Skin epidermis (tissue), 12 donors: ENCODE measurements around the gene DNPH1.

ENCODE experiments used
- H3K27ac ChIP-seq, 21 experiments: fragments of 200-600 bp; sonication (generic) in 11 of 21; one replicate each; pipeline ENCODE4 v1.5.0; 2020; ENCODE audit warnings: mild to moderate bottlenecking in 3 of 21, inconsistent platforms in 2 of 21, moderate library complexity in 2 of 21
- H3K4me3 ChIP-seq, 7 experiments: fragments of 200-600 bp; sonication (generic) in 2 of 7; one replicate each; pipeline ENCODE4 v1.5.0; 2020; ENCODE audit warnings: inconsistent platforms in 2 of 7, mild to moderate bottlenecking in 2 of 7, moderate library complexity in 1 of 7

The DNPH1 gene

DNA sequence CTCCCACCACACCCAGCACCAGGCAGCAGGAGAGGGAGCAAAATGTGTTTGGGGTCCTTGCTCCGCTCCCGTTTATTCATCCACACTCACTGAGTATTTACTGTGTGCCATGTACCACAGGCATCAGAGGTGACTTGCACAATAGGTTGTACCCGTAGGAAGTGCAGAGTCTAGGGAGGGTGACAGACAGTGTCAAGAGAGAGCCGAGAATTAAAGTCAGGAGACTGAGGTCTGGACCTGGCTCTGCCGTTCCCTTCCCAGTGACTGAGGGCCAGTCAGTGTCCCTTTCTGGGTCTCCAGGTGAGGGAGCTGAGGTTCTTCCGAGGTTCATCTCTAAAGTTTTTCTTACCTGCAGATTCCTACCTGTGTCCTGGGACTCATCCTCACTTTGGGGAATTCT, 36.3 kb upstream of the DNPH1 start:
- Histone ChIP-seq H3K27ac (no peak overlapping the region), H3K4me3 (no peak overlapping the region)

DNA sequence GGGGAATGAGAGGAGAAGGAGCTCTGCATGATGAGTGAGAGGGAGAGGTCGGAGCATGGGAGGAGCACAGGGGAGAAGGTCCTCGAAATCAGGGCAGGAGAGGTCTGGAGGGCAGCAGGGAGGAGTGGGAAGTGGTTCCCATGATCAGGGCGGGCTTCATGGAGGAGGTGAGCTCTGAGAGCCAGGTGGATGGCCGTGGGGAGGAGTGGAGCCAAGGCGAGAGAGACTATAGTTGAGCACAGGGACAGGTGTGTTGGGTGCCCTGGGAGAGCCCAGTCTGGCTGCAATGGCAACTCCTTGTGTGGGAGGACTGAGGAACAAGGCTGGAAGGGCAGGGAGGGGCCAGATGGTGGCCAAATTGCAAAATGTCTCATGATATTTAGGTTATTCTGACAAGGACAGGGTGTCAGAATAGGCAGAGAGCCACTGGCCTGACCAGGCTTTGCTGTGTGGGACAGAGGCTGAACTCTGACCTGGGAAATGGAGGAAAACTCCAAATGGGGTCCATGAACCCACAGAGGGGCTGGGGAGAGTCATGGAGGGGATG, 35.4 kb upstream of the DNPH1 start:
- Histone ChIP-seq H3K4me3 (no peak overlapping the region), H3K27ac (no peak overlapping the region)

DNA sequence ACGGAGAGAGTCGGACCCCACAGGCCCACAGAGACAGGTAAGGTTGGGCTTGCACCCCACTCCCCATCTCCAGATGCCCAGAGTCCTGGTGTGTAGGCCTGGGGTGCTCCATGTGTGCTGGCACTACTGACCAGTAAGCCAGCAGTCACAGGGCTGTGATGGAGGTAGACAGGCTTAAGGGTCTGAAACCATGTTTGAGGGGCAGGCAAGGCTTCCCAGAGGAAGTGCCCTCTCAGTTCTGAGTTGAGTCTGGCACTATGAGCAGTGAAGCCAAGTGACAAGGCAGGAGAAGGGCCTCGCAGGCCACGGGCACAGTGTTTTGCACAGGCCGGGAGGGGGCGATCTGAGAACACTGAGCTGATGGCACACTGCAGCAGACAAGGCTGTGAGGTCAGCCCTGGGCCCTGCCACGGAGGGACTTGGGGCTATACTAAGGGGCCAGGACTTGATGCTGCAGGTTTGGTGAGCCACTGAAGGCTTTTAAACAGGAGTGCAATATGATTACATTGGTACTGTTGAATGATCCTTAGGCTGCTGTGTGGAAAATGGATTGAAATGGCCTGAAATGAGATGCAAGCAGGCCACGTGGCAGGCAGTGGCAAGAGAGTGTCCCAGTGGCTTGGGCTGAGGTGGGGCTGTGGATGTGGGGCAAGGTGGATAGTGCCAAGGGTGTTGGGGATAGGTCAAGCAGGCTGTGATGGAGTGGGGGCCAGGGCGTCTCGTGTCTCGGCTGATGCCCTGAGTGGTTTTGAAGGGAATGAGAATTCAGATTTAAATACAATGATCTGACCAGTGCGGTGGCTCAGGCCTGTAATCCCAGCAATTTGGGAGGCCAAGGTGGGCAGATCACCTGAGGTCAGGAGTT, 34.3 kb upstream of the DNPH1 start:
- Histone ChIP-seq H3K4me3 (no peak overlapping the region), H3K27ac (no peak overlapping the region)

DNA sequence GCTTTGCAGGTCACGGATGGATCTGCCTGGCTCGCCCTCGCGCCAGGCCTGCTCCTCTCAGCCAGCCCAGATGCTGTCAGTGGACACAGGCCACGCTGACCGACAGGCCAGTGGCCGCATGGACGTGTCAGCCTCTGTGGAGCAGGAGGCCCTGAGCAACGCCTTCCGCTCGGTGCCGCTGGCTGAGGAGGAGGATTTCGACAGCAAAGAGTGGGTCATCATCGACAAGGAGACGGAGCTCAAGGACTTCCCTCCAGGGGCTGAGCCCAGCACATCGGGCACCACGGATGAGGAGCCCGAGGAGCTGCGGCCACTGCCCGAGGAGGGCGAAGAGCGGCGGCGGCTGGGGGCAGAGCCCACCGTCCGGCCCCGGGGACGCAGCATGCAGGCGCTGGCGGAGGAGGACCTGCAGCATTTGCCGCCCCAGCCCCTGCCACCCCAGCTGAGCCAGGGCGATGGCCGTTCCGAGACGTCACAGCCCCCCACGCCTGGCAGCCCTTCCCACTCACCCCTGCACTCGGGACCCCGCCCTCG, 33.6 kb upstream of the DNPH1 start:
- Histone ChIP-seq H3K27ac (no peak overlapping the region), H3K4me3 (no peak overlapping the region)

DNA sequence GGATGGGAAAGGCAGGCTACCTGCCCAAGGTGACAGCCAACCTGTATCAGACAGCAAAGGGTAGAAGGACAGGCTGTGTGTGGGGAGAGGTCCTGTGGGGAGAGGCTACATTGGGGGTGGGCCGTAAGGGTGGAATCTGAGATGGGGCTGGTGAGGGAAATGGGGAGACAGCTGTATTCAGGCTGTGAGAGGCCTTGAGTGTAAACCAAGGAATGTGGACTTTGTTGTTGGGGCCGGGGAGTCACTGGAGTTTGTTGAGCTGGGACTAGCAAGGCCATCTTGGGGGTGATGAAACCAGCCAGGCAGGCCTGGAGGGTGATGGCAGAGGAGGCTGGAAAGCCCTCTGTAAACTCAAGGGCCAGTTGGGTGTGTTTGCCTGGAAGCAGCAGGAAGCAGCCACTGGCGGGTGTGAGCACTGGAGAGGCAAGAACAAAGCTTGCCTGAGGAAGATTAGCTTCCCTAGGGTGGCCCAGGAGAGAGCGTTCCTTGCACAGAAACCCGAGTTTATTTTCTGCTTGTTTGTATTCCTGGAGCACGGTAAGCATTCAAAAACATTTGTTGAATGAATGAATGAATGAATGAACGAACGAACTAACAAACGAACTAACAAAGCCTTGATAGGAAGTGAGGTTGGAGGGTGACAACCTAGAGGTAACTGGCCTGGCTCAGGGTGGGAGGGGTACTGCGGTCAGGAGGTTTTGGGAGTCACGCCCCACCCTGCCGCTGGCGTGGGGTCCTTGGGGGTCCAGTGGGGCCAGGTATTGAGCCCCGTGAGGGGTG, 32.9 kb upstream of the DNPH1 start:
- H3K27ac ChIP-seq: no peak overlapping the region
- H3K4me3 ChIP-seq: no peak overlapping the region

DNA sequence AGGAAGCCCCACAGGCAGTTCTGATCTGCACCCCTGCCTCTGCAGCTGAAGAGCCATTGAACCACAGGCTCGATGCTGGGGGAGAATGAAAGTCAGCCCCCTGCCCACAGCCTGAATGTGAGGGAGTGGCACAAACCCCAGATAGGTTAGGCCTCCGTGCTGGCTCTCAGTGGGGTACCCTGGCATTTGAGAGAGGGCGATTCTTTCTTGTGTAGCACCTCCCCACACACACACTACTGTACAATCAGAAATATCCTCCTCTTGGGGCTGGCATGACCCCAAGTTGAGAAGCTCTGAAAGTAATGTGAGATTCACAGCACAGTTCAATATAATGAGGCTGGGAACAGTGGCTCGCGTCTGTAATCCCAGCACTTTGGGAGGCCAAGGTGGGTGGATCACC, 31.9 kb upstream of the DNPH1 start:
- no peak overlapping the region for H3K4me3 ChIP-seq

DNA sequence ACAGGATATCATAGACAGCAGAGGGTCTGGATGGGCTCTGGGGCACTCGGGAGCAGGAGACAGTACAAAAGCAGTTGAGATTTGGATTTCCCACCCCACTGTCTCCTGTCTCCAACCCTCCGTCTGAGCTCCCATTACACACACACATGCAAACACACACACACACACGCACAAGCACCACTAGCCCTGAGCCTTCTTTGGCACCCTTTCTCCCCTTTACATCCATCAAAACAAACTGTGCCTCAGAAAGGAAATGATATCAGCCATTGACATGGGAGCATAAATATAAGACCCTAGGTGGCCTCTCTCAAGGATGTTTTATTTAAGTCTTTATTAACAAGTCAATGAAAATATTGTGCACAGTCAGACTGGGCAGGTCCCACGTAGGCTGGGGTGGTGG, 31.5 kb upstream of the DNPH1 start:
- no peak overlapping the region for H3K27ac ChIP-seq
- H3K4me3 ChIP-seq: no peak overlapping the region

More for the DNA sequence above, 31.9 kb upstream of the DNPH1 start:
- H3K27ac ChIP-seq: no peak overlapping the region

DNA sequence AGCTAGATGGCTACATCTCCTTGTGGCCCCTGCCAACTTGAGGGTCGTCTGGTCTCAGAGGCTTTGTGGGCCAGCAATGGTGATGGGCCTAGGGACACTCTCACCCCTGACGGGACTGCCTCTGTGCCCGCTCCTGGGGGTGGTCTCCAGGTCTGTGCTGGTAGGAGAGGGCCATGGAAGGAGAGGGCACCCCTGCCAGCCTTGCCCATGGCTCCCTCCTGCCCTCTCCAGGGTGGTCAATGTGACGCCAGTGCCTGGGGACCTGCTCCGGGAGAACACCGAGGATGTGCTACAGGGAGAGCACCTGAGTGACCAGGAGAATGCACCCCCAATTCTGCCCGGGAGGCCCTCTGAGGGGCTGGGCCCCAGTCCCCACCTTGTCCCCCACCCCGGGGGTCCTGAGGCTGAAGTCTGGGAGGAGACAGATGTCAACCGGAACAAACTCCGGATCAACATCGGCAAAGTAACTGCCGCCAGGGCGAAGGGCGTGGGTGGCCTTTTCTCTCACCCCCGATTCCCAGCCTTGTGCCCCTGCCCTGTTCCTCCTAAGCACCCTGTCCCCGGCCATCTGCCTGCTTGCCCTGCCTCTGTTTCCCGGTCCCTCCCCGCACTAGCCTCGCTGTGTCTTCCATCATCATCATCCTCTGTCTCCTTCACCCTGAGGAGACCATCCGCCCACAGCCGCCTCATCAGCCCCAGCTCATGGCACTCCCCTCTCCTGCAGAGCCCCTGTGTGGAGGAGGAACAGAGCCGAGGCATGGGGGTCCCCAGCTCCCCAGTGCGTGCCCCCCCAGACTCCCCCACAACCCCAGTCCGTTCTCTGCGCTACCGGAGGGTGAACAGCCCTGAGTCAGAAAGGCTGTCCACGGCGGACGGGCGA, 29.8 kb upstream of the DNPH1 start:
- Histone ChIP-seq H3K4me3 (no peak overlapping the region), H3K27ac (no peak overlapping the region)

DNA sequence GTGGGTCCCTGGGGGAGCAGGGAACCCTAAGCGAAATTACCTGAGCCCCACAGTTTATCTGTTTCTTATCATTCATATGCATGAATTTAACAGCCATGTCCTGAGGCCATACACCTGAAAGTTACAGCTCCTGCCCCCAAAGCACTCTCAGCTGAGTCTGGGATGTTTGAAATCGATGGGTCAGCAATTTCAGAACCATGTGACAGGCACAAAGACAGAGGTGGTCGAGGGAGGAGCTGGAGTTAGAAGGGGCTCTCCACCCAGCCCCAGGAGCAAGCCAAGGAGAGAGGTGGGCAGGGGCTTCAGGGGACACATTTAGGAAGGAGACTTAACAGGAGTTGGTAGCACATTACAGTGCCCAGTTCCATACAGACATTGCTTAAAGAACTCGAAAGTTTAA, 28.9 kb upstream of the DNPH1 start:
- no peak overlapping the region for H3K27ac ChIP-seq

DNA sequence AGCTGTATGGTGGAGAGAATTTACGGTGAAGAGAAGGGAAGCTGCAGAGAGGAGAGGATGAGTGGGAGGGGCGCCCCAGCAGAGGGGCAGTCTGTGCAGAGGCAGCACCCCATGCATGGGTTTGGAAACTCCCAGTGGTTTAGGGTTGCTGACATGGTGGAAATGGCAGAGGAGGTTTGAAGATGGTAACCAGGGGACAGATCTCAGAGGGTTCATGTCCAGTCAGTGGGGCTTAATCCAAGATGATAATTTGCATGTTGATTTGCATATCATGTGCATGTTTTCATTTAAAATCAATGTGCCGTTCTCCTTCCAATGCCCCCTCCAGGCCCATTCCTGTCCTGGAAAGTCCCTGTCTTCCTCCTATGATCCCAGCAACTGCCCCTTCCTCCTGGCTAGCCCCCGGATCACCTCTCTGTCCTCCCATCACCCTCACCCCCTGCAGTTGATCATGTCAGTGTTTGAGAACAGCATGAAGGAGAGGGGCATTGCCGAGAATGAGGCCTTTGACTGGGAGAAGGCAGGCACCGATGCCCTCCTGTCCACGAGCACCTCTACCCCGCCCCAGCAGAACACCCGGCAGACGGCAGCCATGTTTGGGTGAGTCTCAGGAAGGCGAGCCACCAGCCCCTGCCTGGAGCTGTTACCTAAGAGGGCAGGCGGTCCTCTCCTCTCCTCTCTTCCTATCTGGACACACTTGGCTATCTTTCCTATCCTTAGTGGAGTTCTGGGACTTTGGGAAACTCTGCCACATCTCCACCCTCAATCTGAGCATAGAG, 28.3 kb upstream of the DNPH1 start:
- Histone ChIP-seq H3K4me3 (no peak overlapping the region), H3K27ac (no peak overlapping the region)

More for the DNA sequence above, 28.9 kb upstream of the DNPH1 start:
- H3K4me3 ChIP-seq: no peak overlapping the region

DNA sequence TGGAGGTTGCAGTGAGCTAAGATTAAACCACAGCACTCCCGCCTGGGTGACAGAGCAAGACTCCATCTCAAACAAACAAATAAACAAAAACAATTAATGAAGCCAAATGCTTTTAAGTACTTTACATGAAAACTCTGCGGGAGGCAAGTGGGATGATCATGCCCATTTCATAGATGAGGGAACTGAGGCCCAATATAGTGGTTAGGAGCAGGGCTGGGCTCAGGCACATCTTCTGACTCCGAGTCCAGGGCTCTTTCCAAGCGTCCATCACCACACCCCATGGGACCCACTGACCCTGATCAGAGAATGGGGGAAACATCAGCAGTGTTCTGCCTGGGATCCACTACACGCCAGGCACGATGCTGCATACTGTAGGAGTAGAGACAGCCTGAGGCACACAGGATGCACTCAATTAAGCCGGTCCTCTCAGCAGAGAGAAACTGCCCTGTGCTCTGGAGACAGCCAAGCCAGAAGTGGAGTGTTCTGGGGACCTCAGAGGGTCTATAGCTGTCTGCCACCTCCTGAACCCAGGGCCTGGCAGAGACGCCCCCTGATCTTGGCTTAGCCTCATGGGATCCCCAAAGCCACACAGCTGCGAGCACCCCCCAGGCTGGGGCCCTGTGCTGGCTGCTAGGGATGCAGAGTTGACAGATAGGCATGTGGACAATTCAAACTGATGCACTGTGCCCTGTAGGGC, 27.5 kb upstream of the DNPH1 start:
- Histone ChIP-seq H3K4me3 (no peak overlapping the region), H3K27ac (no peak overlapping the region)

DNA sequence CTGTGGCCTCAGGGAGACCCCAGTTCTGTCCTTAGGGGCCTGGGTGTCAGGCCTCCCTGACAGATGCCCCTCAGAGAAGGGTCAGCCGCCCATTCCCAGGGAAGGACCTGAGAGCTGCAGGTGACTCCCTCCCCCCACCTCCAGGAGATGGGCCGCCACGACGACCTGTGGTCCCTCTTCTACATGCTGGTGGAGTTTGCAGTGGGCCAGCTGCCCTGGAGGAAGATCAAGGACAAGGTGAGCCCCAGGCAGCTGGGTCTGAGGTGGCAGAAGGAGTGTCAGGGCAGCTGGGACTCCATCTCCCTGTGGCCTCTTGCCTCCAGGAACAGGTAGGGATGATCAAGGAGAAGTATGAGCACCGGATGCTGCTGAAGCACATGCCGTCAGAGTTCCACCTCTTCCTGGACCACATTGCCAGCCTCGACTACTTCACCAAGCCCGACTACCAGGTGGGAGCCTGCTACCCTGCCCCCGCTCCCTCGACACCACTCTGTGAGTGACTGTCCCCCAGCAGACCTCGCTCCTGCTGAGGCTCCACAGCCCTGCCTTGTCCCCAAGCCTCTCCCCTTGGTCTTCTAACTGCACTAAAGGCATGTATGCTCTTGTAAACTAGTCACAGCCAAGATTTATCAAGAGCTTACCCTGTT, 26.2 kb upstream of the DNPH1 start:
- Histone ChIP-seq H3K27ac (no peak overlapping the region), H3K4me3 (no peak overlapping the region)

DNA sequence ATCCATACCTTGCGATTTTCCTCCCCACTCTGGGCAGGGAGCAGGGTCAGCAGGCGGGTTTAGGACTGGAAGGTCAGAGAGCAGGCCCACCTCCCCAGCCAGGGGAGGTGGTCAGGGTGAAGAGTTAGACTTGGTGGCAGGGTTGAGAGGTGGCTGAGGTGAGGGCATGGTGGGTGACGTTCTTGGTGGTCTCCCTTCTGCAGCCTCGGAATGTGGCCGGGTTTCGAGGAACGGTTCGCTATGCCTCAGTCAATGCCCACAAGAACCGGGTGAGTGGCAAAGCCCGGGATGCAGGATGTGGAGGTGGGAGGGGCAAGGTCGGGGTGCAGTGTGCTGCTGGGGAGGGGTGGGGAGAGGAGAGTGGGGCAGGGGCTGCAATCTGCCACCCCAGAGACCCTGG, 25.6 kb upstream of the DNPH1 start:
- no peak overlapping the region for H3K4me3 ChIP-seq
- H3K27ac ChIP-seq: no peak overlapping the region

DNA sequence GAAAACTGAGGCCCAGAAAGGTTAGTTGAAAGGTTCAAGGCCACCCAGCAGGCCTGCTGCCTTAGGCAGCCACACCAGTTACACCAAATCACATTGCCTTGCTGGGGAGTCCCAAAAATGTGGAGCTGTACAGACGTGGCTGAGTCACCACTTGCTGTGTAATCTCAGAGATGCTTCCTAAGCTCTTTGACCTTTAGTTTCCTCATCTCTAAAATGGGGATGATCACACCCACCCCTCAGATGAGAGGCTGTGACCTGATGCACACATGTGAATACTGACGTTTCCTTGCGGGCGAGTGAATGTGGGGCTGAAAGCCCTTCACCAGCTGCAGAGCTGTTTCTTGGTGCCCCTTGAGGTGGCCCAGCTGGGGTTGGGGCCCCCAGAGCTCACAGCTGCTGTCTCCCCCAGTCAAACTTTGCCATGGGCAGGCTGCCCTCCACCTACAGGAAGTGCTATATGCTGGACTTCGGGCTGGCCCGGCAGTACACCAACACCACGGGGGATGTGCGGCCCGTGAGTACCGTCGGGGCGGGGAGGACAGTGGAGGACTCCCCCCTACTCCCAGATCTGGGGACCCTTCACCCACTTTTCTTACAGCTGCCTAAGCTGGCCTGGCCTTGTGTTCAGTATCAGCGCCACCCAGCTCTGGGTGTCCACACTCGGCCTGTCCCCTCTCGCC, 25.0 kb upstream of the DNPH1 start:
- no peak overlapping the region for H3K4me3 ChIP-seq
- no peak overlapping the region for H3K27ac ChIP-seq

DNA sequence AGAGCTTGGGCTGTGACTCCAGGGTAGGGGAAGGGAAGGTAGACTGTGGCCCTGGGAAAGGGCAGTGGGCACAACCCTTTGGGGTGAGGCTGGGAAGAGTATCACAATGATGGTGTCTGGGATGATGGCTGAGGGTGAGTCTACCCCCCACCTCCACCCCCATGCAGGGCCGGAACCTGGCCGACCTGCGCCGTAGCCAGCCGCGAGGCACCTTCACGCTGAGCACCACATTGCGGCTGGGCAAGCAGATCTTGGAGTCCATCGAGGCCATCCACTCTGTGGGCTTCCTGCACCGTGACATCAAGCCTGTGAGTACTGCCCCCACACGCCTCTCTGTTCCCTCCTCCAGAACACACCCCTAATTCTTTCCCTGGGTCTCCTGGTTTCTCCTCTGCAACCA, 24.1 kb upstream of the DNPH1 start:
- no peak overlapping the region for H3K27ac ChIP-seq
- no peak overlapping the region for H3K4me3 ChIP-seq

DNA sequence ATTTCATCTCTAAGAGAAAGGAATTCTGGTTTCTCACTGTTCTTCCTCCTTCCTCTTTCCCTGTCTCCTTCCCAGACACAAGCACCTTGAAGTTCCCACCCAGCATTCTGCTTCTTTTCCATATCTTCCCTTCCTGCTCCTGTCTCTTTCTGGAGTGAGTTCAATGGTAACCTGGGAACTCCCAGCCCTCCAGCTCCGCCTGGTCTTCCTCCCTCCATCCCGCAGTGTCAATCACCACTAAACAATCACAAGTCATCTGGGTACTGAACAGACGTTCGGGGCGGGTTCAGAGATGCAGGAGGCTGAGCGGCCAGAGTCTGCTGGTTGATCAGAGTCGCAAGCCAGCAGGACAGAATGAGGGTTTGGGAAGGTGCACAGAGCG, 21.7 kb upstream of the DNPH1 start:
- H3K4me3 ChIP-seq: no peak overlapping the region

DNA sequence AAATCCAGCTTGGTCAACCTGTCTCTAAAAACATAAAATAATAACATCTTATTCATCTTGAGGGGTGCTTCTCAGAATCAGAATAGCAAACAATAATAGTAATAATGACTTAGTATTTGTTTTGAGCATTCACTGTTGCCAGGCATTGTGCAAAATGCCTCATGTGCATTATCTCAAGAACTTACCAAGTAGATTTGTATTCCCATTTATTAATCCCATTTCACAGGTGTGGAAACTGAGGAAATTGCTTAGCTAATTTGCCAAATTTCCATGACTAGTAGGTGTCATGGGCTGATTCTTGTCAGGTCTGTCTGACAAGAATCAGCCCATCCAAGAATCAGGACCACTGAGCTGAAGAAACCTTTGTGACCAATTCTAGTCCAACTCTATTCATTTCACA, 19.5 kb upstream of the DNPH1 start:
- H3K27ac ChIP-seq: no peak overlapping the region
- no peak overlapping the region for H3K4me3 ChIP-seq

More for the DNA sequence above, 21.7 kb upstream of the DNPH1 start:
- H3K27ac ChIP-seq: no peak overlapping the region
